ENCODE data around the gene COX17.

- TF ChIP-seq CTCF (optimal IDR thresholded peaks at IDR 0.05 in 1 of 3, IDR thresholded peaks at IDR 0.05 in 1 of 3, conservative IDR thresholded peaks at IDR 0.05 in 1 of 3; ENCODE audit: extremely low read depth in 1 of 3, insufficient read depth in 2 of 3, low read length in 3 of 3) (no peak), EZH2 (IDR thresholded peaks at IDR 0.05; ENCODE audit: low read length) (no peak)
Measured at GRCh38 chr3:119649761-119650160, 27.4 kb downstream of the COX17 start.

Measured in keratinocyte (primary cell).